ENCODE measurements around the gene NLRP12. TPM values are rescaled to one million over a fixed set of nuclear protein-coding genes. Genes with fewer than 3 reads are reported as not detected.

The NLRP12 gene
- total RNA-seq, 1 donor from 2014 or later = not detected

DNA sequence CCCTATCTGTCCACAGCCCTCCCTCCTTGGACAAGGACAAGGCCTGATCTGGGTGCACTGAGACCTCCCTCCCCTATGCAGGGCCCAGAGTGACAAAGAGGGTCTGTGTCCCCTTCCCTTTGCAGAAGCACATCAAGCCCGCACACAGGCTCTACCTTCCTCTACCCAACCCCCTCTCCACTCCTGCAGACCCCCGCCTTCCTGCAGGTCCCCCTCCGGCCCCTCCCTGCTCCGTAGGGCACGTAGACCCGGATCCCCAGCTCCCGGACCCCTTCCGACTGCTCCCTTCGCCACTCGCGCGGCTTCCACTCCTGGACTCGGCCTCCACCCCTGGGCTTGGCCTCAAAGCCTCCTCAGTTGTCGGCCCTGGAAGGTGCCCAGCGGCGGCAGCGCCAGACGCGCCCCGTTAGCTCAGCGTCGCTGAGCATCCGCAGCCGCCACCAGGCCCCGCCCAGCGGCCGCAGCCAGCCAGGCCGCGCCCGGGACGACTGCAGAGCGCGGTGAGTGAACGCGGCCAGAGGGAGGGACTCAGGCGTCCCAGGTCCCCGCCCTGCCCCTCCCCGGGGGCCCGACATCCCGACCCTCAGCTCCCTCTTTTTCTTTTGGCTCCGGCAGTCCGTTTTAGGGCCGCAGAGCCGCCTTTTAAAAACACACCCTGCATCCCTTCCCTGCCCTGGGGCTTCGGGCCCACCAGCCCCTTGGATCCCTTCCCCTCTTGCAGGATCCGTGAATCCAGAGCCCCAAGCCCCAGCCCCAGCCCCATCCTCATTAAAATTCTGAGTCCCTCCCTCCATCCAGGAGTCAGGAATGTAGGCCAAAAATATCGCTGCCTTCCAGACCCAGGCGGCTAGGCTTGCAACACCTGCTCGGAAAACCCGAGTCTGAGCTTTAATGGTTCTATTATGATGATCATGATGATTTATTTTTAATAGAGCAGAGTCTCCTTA, 42.1 kb upstream of the NLRP12 start:
- Mint-ChIP-seq H3K9me3 (no peaks in the 10 kb centered on the region), H3K36me3 (ENCODE audit: low read depth) (no peaks in the 10 kb centered on the region), H3K4me3 (peak overlapping the region; percentile 91), H3K27me3 (ENCODE audit: low read depth) (peaks cover 35% of the 10 kb centered on the region), H3K4me1 (peaks cover 38% of the 10 kb centered on the region), H3K27ac (ENCODE audit: unreplicated experiment) (peak overlapping the region; percentile 99)
- TF ChIP-seq CTCF (conservative IDR thresholded peaks at IDR 0.05) = no peak
- peak; percentile 46 for DNase-seq (ENCODE audit: low read depth, low spot score)

DNA sequence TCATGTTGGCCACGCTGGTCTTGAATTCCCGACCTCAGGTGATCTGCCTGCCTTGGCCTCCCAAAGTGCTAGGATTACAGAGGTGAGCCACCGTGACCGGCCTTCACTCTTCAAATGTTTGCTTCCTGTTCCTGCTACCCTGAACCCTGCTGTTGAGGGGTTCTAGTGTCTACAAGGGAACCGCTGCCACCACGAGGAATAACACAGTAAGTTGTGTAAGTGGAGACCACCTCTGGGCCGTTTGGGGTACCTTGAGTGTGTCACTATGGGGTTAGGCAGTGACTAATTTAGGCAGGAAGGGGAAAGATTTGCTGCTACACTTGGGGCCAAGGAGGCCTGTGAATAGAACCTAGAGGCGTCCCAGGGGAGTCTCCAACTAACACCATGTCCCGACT, 41.4 kb upstream of the NLRP12 start:
- H3K4me3 Mint-ChIP-seq = peak overlapping the region; percentile 82
- H3K9me3 Mint-ChIP-seq = no peaks in the 10 kb centered on the region
- H3K4me1 Mint-ChIP-seq = peaks cover 37% of the 10 kb centered on the region
- H3K27me3 Mint-ChIP-seq (ENCODE audit: low read depth) = peaks cover 35% of the 10 kb centered on the region
- DNase-seq (ENCODE audit: low read depth, low spot score) = no peak
- H3K27ac Mint-ChIP-seq (ENCODE audit: unreplicated experiment) = peak overlapping the region; percentile 57
- TF ChIP-seq CTCF (conservative IDR thresholded peaks at IDR 0.05) = no peak
- no peaks in the 10 kb centered on the region for H3K36me3 Mint-ChIP-seq (ENCODE audit: low read depth)

- DNase-seq (ENCODE audit: low read depth, low spot score) = no peak
- Mint-ChIP-seq H3K27me3 (ENCODE audit: low read depth) (peaks cover 35% of the 10 kb centered on the region), H3K9me3 (no peaks in the 10 kb centered on the region), H3K4me1 (peaks cover 34% of the 10 kb centered on the region), H3K36me3 (ENCODE audit: low read depth) (no peaks in the 10 kb centered on the region), H3K27ac (ENCODE audit: unreplicated experiment) (no peak overlapping the region), H3K4me3 (peak overlapping the region; percentile 44)
- TF ChIP-seq CTCF (conservative IDR thresholded peaks at IDR 0.05) = no peak
Measured at GRCh38 chr19:53864308-53864836, 40.3 kb upstream of the NLRP12 start.

DNA sequence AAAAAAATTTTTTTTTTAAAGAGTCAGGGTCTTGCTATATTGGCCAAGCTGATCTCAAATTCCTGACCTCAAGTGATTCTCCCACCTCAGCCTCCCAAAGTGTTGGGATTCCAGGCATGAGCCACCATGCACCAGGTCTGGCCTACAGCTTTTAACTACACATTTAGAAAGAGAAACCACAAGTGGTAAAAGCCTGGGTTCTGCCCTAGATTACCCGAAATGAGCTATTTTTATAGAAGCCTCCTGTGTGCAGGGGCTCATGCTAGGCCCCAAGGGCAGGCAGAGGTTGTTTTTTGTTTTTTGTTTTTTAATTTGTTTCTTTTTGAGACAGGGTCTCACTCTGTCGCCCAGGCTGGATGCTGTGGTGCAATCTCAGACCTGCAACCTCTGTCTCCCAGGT, 29.6 kb upstream of the NLRP12 start:
- Mint-ChIP-seq H3K27ac (ENCODE audit: unreplicated experiment) (no peak overlapping the region), H3K36me3 (ENCODE audit: low read depth) (no peaks in the 10 kb centered on the region), H3K9me3 (no peaks in the 10 kb centered on the region), H3K4me3 (no peak overlapping the region), H3K4me1 (peaks cover 10% of the 10 kb centered on the region), H3K27me3 (ENCODE audit: low read depth) (peaks cover 9% of the 10 kb centered on the region)
- no peak for DNase-seq (ENCODE audit: low read depth, low spot score)
- no peak for TF ChIP-seq CTCF (conservative IDR thresholded peaks at IDR 0.05)

DNA sequence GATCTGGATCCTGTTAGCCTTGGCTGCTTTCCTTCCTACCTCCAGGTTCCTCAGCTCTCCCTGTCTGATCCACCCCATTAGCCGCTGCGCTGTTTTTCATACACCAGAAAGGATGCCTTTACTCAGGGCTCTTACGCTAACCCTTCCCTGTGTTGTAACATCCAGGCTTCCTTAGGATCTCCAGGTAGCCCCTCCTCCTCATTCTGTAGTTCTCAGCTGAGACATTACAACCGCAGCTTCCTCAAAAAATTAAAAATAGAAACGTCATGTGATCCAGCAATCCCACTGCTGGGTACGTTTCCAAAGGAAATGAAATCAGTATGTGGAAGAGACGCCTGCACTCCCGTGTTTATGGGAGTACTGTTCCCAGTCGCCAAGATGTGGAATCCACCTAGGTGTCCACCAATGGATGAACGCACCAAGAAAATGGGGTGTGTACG, 25.1 kb upstream of the NLRP12 start:
- Mint-ChIP-seq H3K4me3 (no peak overlapping the region), H3K4me1 (peaks cover 10% of the 10 kb centered on the region), H3K36me3 (ENCODE audit: low read depth) (no peaks in the 10 kb centered on the region), H3K9me3 (no peaks in the 10 kb centered on the region), H3K27ac (ENCODE audit: unreplicated experiment) (no peak overlapping the region), H3K27me3 (ENCODE audit: low read depth) (peaks cover 9% of the 10 kb centered on the region)
- TF ChIP-seq CTCF (conservative IDR thresholded peaks at IDR 0.05) = no peak
- DNase-seq (ENCODE audit: low read depth, low spot score) = no peak

All from neural crest cell (in vitro differentiated cells).